ENCODE results near the gene NPAS1. TPM values are rescaled to one million over a fixed set of nuclear protein-coding genes. Genes with fewer than 3 reads are reported as not detected.

Gene NPAS1
- total RNA-seq, 2 donors from 2014 or later: 0.39 TPM; not detected in 1

GRCh38 chr19:46995492-46995891, 24.1 kb upstream of the NPAS1 start:
- Histone ChIP-seq H3K27me3 (no peaks in the 10 kb centered on the region), H3K36me3 (peaks cover 46% of the 10 kb centered on the region), H3K4me1 (peaks cover 0 to 28% of the 10 kb centered on the region in 2 donors), H3K27ac (peak overlapping the region in 1 of 2 donors; percentile 7), H3K4me3 (no peak overlapping the region), H3K9me3 (no peaks in the 10 kb centered on the region)
- no peak for TF ChIP-seq CTCF (IDR thresholded peaks at IDR 0.05)
- no peak for DNase-seq (ENCODE audit: low spot score)

GRCh38 chr19:46998445-46999125, 21.1 kb upstream of the NPAS1 start:
- peaks cover 0 to 11% of the 10 kb centered on the region in 2 donors for H3K4me1 ChIP-seq
- TF ChIP-seq CTCF (IDR thresholded peaks at IDR 0.05): no peak
- H3K4me3 ChIP-seq: no peak overlapping the region
- H3K27ac ChIP-seq: no peak overlapping the region
- H3K27me3 ChIP-seq: no peaks in the 10 kb centered on the region
- no peaks in the 10 kb centered on the region for H3K9me3 ChIP-seq
- DNase-seq (ENCODE audit: low spot score): no peak
- H3K36me3 ChIP-seq: peaks cover 43% of the 10 kb centered on the region

GRCh38 chr19:46999377-46999776, 20.3 kb upstream of the NPAS1 start:
- DNase-seq (ENCODE audit: low spot score): no peak
- peaks cover 43% of the 10 kb centered on the region for H3K36me3 ChIP-seq

GRCh38 chr19:46999878-47000277, 19.8 kb upstream of the NPAS1 start:
- DNase-seq (ENCODE audit: low spot score): no peak

More at GRCh38 chr19:46999377-46999776, 20.3 kb upstream of the NPAS1 start:
- peaks cover 0 to 17% of the 10 kb centered on the region in 2 donors for H3K4me1 ChIP-seq
- no peaks in the 10 kb centered on the region for H3K9me3 ChIP-seq
- no peaks in the 10 kb centered on the region for H3K27me3 ChIP-seq
- H3K27ac ChIP-seq: no peak overlapping the region
- no peak overlapping the region for H3K4me3 ChIP-seq
- no peak for TF ChIP-seq CTCF (IDR thresholded peaks at IDR 0.05)

GRCh38 chr19:47000373-47000772, 19.3 kb upstream of the NPAS1 start:
- Histone ChIP-seq H3K27ac (no peak overlapping the region), H3K36me3 (peaks cover 43% of the 10 kb centered on the region), H3K4me1 (peaks cover 0 to 17% of the 10 kb centered on the region in 2 donors), H3K27me3 (no peaks in the 10 kb centered on the region), H3K9me3 (no peaks in the 10 kb centered on the region), H3K4me3 (no peak overlapping the region)
- no peak for TF ChIP-seq CTCF (IDR thresholded peaks at IDR 0.05)
- no peak for DNase-seq (ENCODE audit: low spot score)

More at GRCh38 chr19:46999878-47000277, 19.8 kb upstream of the NPAS1 start:
- no peak overlapping the region for H3K27ac ChIP-seq
- no peak overlapping the region for H3K4me3 ChIP-seq
- peaks cover 43% of the 10 kb centered on the region for H3K36me3 ChIP-seq
- H3K9me3 ChIP-seq: no peaks in the 10 kb centered on the region
- no peak for TF ChIP-seq CTCF (IDR thresholded peaks at IDR 0.05)
- peaks cover 0 to 17% of the 10 kb centered on the region in 2 donors for H3K4me1 ChIP-seq
- no peaks in the 10 kb centered on the region for H3K27me3 ChIP-seq

- TF ChIP-seq CTCF (IDR thresholded peaks at IDR 0.05): no peak
- DNase-seq (ENCODE audit: low spot score): no peak
- no peak overlapping the region for H3K27ac ChIP-seq
- peaks cover 0 to 17% of the 10 kb centered on the region in 2 donors for H3K4me1 ChIP-seq
- H3K4me3 ChIP-seq: no peak overlapping the region
- H3K9me3 ChIP-seq: no peaks in the 10 kb centered on the region
- H3K36me3 ChIP-seq: peaks cover 43% of the 10 kb centered on the region
- no peaks in the 10 kb centered on the region for H3K27me3 ChIP-seq
Observed at GRCh38 chr19:47001584-47001983, 18.1 kb upstream of the NPAS1 start.
